OCI-LY7 (cell line): Measurements from ENCODE around the gene NOTCH2.

Source experiments
- CTCF ChIP-seq: fragments of 200-600 bp; sonication (generic); conservative IDR thresholded peaks from 2 replicates; pipeline ENCODE4 v1.5.1; 2014; ENCODE audit warnings: mild to moderate bottlenecking, antibody characterized with exemption, low read length, moderate library complexity, mixed read lengths
- EZH2phosphoT487 ChIP-seq: fragments of 200-600 bp; sonication (generic); IDR thresholded peaks from 2 replicates; pipeline ENCODE4 v1.6.1; 2018; ENCODE audit warnings: low read depth, borderline replicate concordance, mild to moderate bottlenecking, mixed run types, antibody characterized with exemption, low read length, moderate library complexity, mixed read lengths

- no peak for TF ChIP-seq CTCF
- TF ChIP-seq EZH2phosphoT487: no peak
These were observed 94.5 kb downstream of the NOTCH2 start for GRCh38 chr1:119975006-119975405.
